Gastrocnemius medialis (tissue), 4 donors: ENCODE data around the gene MTRR. TPM values are rescaled to one million over a fixed set of nuclear protein-coding genes. Genes with fewer than 3 reads are reported as not detected.

Source experiments
- ATAC-seq, 2 donors: fragments of 150-250 bp; one replicate each; pipeline ENCODE4 v1.9.1; 2016
- DNase-seq, 2 donors: peaks; one replicate each; pipeline ENCODE4 v3.0.0-alpha.2; 2019
- H3K27ac ChIP-seq, 4 donors: fragments of 200-600 bp; sonication (generic); 1 replicate in 1 of 4; 2 replicates in 3 of 4; pipeline ENCODE4 v1.5.1; 2016 to 2018; ENCODE audit warnings: mild to moderate bottlenecking in 2 of 4, moderate library complexity in 1 of 4
- H3K27me3 ChIP-seq, 3 donors: fragments of 200-600 bp; sonication (generic) in 2 of 3; 1 replicate in 1 of 3; 2 replicates in 2 of 3; pipeline versions ENCODE4 v1.5.1 to v1.6.0; 2016 to 2019; ENCODE audit warnings: mild to moderate bottlenecking in 1 of 3, moderate library complexity in 1 of 3
- H3K36me3 ChIP-seq, 2 donors: fragments of 200-600 bp; sonication (generic) in 1 of 2; one replicate each; pipeline ENCODE4 v1.5.1; 2017 to 2018
- H3K4me1 ChIP-seq, 2 donors: fragments of 200-600 bp; sonication (generic) in 1 of 2; one replicate each; pipeline ENCODE4 v1.5.1; 2016 to 2017; ENCODE audit warnings: mild to moderate bottlenecking in 2 of 2
- H3K4me3 ChIP-seq, 4 donors: fragments of 200-600 bp; sonication (generic) in 3 of 4; 1 replicate in 1 of 4; 2 replicates in 3 of 4; pipeline ENCODE4 v1.5.1; 2016 to 2019; ENCODE audit warnings: mild to moderate bottlenecking in 2 of 4
- H3K9me3 ChIP-seq, 3 donors: fragments of 200-600 bp; sonication (generic) in 2 of 3; 1 replicate in 1 of 3; 2 replicates in 2 of 3; pipeline ENCODE4 v1.5.1; 2016 to 2019
- CTCF ChIP-seq, 5 experiments: fragments of 450-650 bp in 3 of 5; fragments of 200-600 bp in 2 of 5; sonication (generic) in 2 of 5; IDR thresholded peaks in 4 of 5; conservative IDR thresholded peaks in 1 of 5; 1 replicate in 4 of 5; 2 replicates in 1 of 5; pipeline ENCODE4 v1.5.1; 2016 to 2019; ENCODE audit warnings: antibody characterized with exemption in 5 of 5, mild to moderate bottlenecking in 3 of 5, moderate library complexity in 3 of 5
- POLR2A ChIP-seq, 2 donors: fragments of 450-650 bp; IDR thresholded peaks; one replicate each; pipeline ENCODE4 v1.6.1; 2017; ENCODE audit warnings: antibody characterized with exemption in 2 of 2, mild to moderate bottlenecking in 2 of 2, moderate library complexity in 2 of 2
- in situ Hi-C, 4 donors: fragments of 200-750 bp; cut with MboI; loops; one replicate each; pipeline versions ENCODE4 v1.15.0 to v1.8.0; 2017; ENCODE audit warnings: low sequenced_read_pairs in 4 of 4
- intact Hi-C: fragments of 100-400 bp; cut with DNase I; formaldehyde crosslinking; loops from one replicate; pipeline ENCODE4 v1.15.1; 2023; ENCODE audit warnings: low total_unique reads
- total RNA-seq, 4 donors: library from RNA; depleted of rRNA; stranded (reverse); fragments of >200 nt; gene quantifications; one replicate each; pipeline versions ENCODE4 v1.1.0 to v1.2.3, GENCODE V29; 2016

Gene MTRR
- total RNA-seq, 4 donors from 2014 or later: 27.9 to 75.1 (median 50.8) TPM

- no peak overlapping the region for H3K27ac ChIP-seq
- in situ Hi-C loops: no loop called here
- DNase-seq (no peak), ATAC-seq (no peak)
- TF ChIP-seq CTCF (IDR thresholded peaks at IDR 0.05 in 4 of 5, conservative IDR thresholded peaks at IDR 0.05 in 1 of 5) (no peak), POLR2A (IDR thresholded peaks at IDR 0.05) (no peak)
- intact Hi-C loops: no loop called here
- H3K9me3 ChIP-seq: no peaks in the 10 kb centered on the region
- H3K4me1 ChIP-seq: no peaks in the 10 kb centered on the region
- no peak overlapping the region for H3K4me3 ChIP-seq
- peaks cover 0 to 91% of the 10 kb centered on the region in 2 donors for H3K36me3 ChIP-seq
- no peaks in the 10 kb centered on the region for H3K27me3 ChIP-seq
These were observed 12.1 kb downstream of the MTRR start for GRCh38 chr5:7881091-7881490.

GRCh38 chr5:7881816-7882215 is 12.9 kb downstream of the MTRR start:
- intact Hi-C loops (no loop called here), in situ Hi-C loops (no loop called here)
- Histone ChIP-seq H3K27ac (no peak overlapping the region), H3K36me3 (peaks cover 0 to 91% of the 10 kb centered on the region in 2 donors), H3K4me1 (no peaks in the 10 kb centered on the region), H3K27me3 (no peaks in the 10 kb centered on the region), H3K9me3 (no peaks in the 10 kb centered on the region), H3K4me3 (no peak overlapping the region)
- no peak for TF ChIP-seq POLR2A (IDR thresholded peaks at IDR 0.05)
- TF ChIP-seq CTCF (IDR thresholded peaks at IDR 0.05 in 4 of 5, conservative IDR thresholded peaks at IDR 0.05 in 1 of 5): no peak
- DNase-seq (no peak), ATAC-seq (no peak)

DNA sequence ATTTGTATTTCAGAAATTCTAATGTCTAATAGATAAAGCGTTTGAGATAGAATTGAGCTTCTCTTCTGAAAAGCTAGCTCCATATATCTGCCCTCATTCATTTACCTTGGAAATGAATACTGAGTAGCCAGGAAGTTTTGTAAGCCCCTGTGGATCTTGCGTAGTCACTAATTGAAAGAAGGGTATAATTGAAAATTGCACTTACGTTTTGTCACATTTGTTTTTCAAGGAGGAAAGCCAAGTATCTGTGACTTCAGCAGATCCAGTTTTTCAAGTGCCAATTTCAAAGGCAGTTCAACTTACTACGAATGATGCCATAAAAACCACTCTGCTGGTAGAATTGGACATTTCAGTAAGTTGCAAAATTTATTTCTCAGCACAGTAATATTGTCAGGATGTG is 14.0 kb downstream of the MTRR start:
- Histone ChIP-seq H3K27ac (no peak overlapping the region), H3K4me3 (no peak overlapping the region), H3K36me3 (peaks cover 0 to 86% of the 10 kb centered on the region in 2 donors), H3K4me1 (no peaks in the 10 kb centered on the region), H3K9me3 (no peaks in the 10 kb centered on the region), H3K27me3 (no peaks in the 10 kb centered on the region)
- DNase-seq (no peak), ATAC-seq (no peak)
- intact Hi-C loops: no loop called here
- TF ChIP-seq POLR2A (IDR thresholded peaks at IDR 0.05) (no peak), CTCF (IDR thresholded peaks at IDR 0.05 in 4 of 5, conservative IDR thresholded peaks at IDR 0.05 in 1 of 5) (no peak)
- in situ Hi-C loops: no loop called here

GRCh38 chr5:7884491-7885267 is 15.7 kb downstream of the MTRR start:
- Histone ChIP-seq H3K4me3 (no peak overlapping the region), H3K9me3 (no peaks in the 10 kb centered on the region), H3K4me1 (no peaks in the 10 kb centered on the region), H3K36me3 (peaks cover 0 to 89% of the 10 kb centered on the region in 2 donors), H3K27me3 (no peaks in the 10 kb centered on the region), H3K27ac (no peak overlapping the region)
- TF ChIP-seq CTCF (IDR thresholded peaks at IDR 0.05 in 4 of 5, conservative IDR thresholded peaks at IDR 0.05 in 1 of 5): no peak
- ATAC-seq (no peak), DNase-seq (no peak)
- intact Hi-C loops (no loop called here), in situ Hi-C loops (no loop called here)
